Thymus (tissue), 11 donors: Measurements from ENCODE around the gene GRIA1. TPM values are rescaled to one million over a fixed set of nuclear protein-coding genes. Genes with fewer than 3 reads are reported as not detected.

Experiments used
- DNase-seq, 9 donors: peaks; one replicate each; pipeline ENCODE4 v3.0.0-alpha.2; 2013; ENCODE audit warnings: low spot score in 9 of 9, low read depth in 6 of 9, missing footprints in 1 of 9
- H3K27ac ChIP-seq, 2 donors: one replicate each; pipeline ENCODE4 v1.5.1; 2013; ENCODE audit warnings: control low read depth in 1 of 2, low read depth in 1 of 2, low read length in 1 of 2, mild to moderate bottlenecking in 1 of 2, moderate library complexity in 1 of 2
- H3K27me3 ChIP-seq, 2 donors: one replicate each; pipeline ENCODE4 v1.5.1; 2013; ENCODE audit warnings: low read length in 1 of 2; ENCODE audit not compliant: control insufficient read depth in 2 of 2, insufficient read depth in 1 of 2
- H3K36me3 ChIP-seq, 2 donors: one replicate each; pipeline ENCODE4 v1.5.1; 2013; ENCODE audit warnings: low read length in 1 of 2, mild to moderate bottlenecking in 1 of 2, moderate library complexity in 1 of 2; ENCODE audit not compliant: control insufficient read depth in 2 of 2, insufficient read depth in 2 of 2
- H3K4me1 ChIP-seq, 2 donors: one replicate each; pipeline ENCODE4 v1.5.1; 2013; ENCODE audit warnings: low read length in 2 of 2; ENCODE audit not compliant: control insufficient read depth in 2 of 2, insufficient read depth in 2 of 2
- H3K4me3 ChIP-seq, 2 donors: one replicate each; pipeline ENCODE4 v1.5.1; 2013; ENCODE audit warnings: low read length in 2 of 2, control low read depth in 1 of 2, mild to moderate bottlenecking in 1 of 2
- H3K9me3 ChIP-seq, 2 donors: one replicate each; pipeline ENCODE4 v1.5.1; 2013; ENCODE audit warnings: low read length in 1 of 2, mild to moderate bottlenecking in 1 of 2; ENCODE audit not compliant: control insufficient read depth in 2 of 2, insufficient read depth in 1 of 2
- WGBS: extraction: QIAGEN DNeasy Blood & Tissue Kit; methylation state at CpG from one replicate; pipeline ENCODE4 v1.1.7; 2013; 5-methylcytosine and 5-hydroxymethylcytosine counted together
- polyA plus RNA-seq: library from polyadenylated mRNA; stranded (reverse); fragments of 200-250 nt; gene quantifications from one replicate; pipeline ENCODE4 v1.2.3, GENCODE V29; 2013
- total RNA-seq: library from RNA; stranded (reverse); fragments of 120-200 nt; gene quantifications from one replicate; pipeline ENCODE4 v1.2.4, GENCODE V29; 2013
- donor health status: healthy.

GRIA1 gene
- total and polyA plus RNA-seq, 2 donors: 0.14 to 0.18 TPM

GRCh38 chr5:153774686-153775085 lies 284.2 kb downstream of the GRIA1 start:
- Histone ChIP-seq H3K4me3 (no peak overlapping the region), H3K27ac (no peak overlapping the region), H3K36me3 (no peaks in the 10 kb centered on the region), H3K27me3 (no peaks in the 10 kb centered on the region), H3K9me3 (no peaks in the 10 kb centered on the region), H3K4me1 (no peaks in the 10 kb centered on the region)
- DNase-seq: no peak
- WGBS: 84% methylated on average over 1 of the region's 1 CpG

- no peaks in the 10 kb centered on the region for H3K4me1 ChIP-seq
- no peak for DNase-seq
- H3K27ac ChIP-seq: no peak overlapping the region
- H3K4me3 ChIP-seq: no peak overlapping the region
- no peaks in the 10 kb centered on the region for H3K27me3 ChIP-seq
- H3K9me3 ChIP-seq: no peaks in the 10 kb centered on the region
- H3K36me3 ChIP-seq: no peaks in the 10 kb centered on the region
- WGBS: 77% methylated on average over 7 of the region's 7 CpGs
These were observed 285.5 kb downstream of the GRIA1 start for GRCh38 chr5:153775923-153776322.

DNA sequence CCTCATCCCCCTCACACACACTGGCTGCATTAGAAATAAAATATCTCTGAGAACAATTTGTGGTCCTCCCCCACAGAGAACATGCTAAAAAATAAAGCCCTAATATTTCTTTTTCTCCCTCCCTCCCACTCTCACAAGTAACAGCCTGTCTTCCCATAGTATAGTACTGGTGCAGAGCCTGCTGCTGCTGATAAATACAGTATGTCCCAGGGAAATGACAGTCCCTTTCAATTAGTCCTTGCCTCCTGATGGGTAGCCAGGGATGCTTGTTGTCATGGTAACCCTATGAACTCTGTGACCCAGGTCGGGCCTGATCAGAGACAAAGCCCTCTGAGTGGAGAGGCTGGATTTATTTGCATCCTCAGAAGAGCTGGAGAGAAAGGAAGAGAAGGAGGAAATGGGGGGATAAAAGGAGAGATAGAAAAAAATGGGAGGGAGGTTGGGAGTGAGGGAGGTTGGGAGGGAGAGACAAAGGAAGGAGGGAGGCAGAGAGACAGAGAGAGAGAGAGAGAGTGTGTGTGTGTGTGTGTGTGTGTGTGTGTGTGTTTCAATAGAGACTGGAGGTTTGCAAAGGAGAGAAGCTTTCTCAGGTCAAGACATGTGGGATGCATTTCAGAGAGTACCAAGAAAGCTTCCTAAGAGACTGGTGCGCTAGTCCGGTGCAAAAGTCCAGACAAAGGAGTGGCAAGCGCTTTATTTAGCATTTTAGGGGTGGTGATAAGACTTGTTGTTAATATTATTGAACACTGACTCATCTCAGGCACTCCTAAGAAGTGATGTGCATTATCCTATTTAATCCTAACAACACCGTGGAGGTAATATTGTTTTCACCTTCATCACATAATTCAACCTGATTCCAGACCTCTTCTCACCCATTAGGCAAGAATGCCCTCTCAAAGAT lies 287.5 kb downstream of the GRIA1 start:
- Histone ChIP-seq H3K27me3 (no peaks in the 10 kb centered on the region), H3K27ac (no peak overlapping the region), H3K9me3 (no peaks in the 10 kb centered on the region), H3K36me3 (no peaks in the 10 kb centered on the region), H3K4me3 (no peak overlapping the region), H3K4me1 (no peaks in the 10 kb centered on the region)
- WGBS: 87% methylated on average over 5 of the region's 5 CpGs
- no peak for DNase-seq

DNA sequence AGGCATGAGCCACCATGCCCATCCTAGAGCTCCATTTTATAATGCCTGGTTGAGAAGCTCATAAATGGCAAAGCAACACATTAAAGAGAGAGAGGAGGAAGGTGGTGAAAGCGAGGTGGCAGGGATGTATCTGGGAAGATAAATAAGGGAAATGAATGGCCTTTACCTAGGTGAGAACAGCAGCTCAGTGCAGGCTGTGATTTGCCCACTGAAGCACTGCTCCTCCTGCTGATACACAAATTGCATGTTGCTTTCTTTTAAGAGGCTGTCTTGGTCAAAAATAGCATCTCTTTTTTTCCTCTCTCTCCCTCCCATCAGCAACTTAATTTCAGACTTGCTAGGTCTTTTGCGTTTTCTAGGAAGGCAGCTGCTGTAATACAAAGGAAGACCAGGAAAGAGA lies 289.4 kb downstream of the GRIA1 start:
- no peaks in the 10 kb centered on the region for H3K9me3 ChIP-seq
- H3K27me3 ChIP-seq: no peaks in the 10 kb centered on the region
- no peak for DNase-seq
- WGBS: 83% methylated on average over 2 of the region's 2 CpGs
- no peaks in the 10 kb centered on the region for H3K36me3 ChIP-seq
- no peak overlapping the region for H3K27ac ChIP-seq
- no peaks in the 10 kb centered on the region for H3K4me1 ChIP-seq
- no peak overlapping the region for H3K4me3 ChIP-seq

DNA sequence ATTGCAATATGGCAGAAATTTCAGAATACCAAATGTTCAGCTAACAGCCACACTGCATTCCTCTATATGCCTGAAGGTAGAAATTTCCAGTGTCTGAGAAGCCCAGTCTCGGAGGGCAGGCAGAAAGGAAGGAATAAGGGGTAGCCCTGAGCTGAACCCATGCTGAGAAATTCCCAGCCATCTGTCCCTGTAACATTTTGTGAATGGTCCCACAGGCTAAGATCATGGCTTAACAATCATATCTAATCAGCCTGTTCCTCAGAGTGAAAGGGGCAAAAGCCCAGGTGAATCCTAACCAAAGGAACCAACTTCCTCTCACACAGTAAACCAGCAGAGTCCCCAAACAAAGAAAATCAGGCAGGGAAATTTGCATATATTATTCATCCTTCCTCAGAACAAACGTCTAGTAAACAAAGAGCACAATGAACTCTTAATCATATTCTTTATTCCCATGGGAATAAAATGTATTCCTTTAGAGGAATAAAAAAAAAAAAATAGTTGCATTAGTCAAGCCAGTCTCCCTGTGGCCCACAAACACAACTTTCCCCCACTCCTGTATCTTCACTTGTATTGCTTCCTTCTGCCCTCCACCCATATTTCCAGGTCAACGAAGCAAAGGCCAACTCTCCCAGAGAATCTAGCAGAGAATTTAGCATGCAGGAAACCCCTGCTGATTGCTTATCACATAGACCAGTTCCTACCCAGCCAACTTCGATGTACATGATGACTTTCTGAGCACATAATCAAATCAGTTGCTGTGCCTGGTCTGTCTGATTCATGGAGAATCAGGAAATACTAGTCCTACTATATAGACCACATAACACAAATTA lies 290.6 kb downstream of the GRIA1 start:
- 41% methylated on average over 4 of the region's 4 CpGs for WGBS
- no peak for DNase-seq
- no peaks in the 10 kb centered on the region for H3K4me1 ChIP-seq
- no peaks in the 10 kb centered on the region for H3K27me3 ChIP-seq
- no peak overlapping the region for H3K27ac ChIP-seq
- no peaks in the 10 kb centered on the region for H3K36me3 ChIP-seq
- no peaks in the 10 kb centered on the region for H3K9me3 ChIP-seq
- H3K4me3 ChIP-seq: no peak overlapping the region

- H3K36me3 ChIP-seq: no peaks in the 10 kb centered on the region
- 88% methylated on average over 6 of the region's 6 CpGs for WGBS
- no peak overlapping the region for H3K4me3 ChIP-seq
- no peaks in the 10 kb centered on the region for H3K27me3 ChIP-seq
- H3K27ac ChIP-seq: no peak overlapping the region
- no peaks in the 10 kb centered on the region for H3K9me3 ChIP-seq
- DNase-seq: no peak
- no peaks in the 10 kb centered on the region for H3K4me1 ChIP-seq
These were observed 292.3 kb downstream of the GRIA1 start for GRCh38 chr5:153782589-153783361.

DNA sequence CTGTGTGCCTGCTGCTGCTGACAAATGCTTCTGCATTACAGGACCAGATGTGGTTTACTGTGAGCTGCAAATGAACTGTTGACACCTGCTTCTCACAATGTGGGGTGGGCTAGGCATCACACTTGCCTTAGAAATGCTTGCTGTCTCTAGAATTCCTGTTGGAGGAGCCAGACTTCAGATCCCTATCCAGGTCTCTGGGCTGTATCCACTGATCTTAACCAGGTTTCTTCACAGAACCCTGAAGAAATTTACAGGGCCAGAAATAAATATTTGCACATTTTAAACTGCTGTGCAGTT lies 292.8 kb downstream of the GRIA1 start:
- H3K27me3 ChIP-seq: no peaks in the 10 kb centered on the region
- H3K9me3 ChIP-seq: no peaks in the 10 kb centered on the region
- no peak for DNase-seq
- H3K4me3 ChIP-seq: no peak overlapping the region
- no peaks in the 10 kb centered on the region for H3K36me3 ChIP-seq
- no peaks in the 10 kb centered on the region for H3K4me1 ChIP-seq
- H3K27ac ChIP-seq: no peak overlapping the region

GRCh38 chr5:153784277-153784676 lies 293.8 kb downstream of the GRIA1 start:
- Histone ChIP-seq H3K4me1 (no peaks in the 10 kb centered on the region), H3K27me3 (no peaks in the 10 kb centered on the region), H3K36me3 (no peaks in the 10 kb centered on the region), H3K4me3 (no peak overlapping the region), H3K9me3 (no peaks in the 10 kb centered on the region), H3K27ac (no peak overlapping the region)
- 87% methylated on average over 3 of the region's 3 CpGs for WGBS
- DNase-seq: no peak

DNA sequence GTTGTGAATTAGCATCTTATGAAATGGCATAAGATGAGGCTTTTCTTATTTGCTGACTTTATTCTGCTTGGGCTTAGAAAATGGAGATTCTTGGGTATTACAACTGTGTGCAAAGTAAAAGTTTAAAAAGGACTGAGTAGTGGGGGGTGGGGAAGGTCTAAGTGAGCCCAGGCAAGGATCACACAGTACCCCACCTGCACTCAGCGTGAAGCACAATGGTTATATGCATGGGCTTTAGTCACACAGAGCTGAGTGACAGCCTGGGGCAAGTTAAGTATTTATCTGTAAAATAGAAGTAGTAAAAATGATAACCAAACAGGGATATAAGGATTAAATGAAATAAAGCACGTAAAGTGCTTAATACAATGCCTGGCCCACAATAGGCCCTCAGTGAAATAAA lies 300.9 kb downstream of the GRIA1 start:
- H3K9me3 ChIP-seq: no peaks in the 10 kb centered on the region
- WGBS: 93% methylated on average over 2 of the region's 2 CpGs
- H3K4me1 ChIP-seq: no peaks in the 10 kb centered on the region
- no peak overlapping the region for H3K27ac ChIP-seq
- no peak for DNase-seq
- no peaks in the 10 kb centered on the region for H3K36me3 ChIP-seq
- no peaks in the 10 kb centered on the region for H3K27me3 ChIP-seq
- H3K4me3 ChIP-seq: no peak overlapping the region
